WERI-Rb-1 (cell line): ENCODE data around the gene DPY30.

ENCODE experiments used
- DNase-seq: peaks from one replicate; pipeline ENCODE4 v3.0.0-alpha.2; 2020
- H3K27ac ChIP-seq: fragments of 250-450 bp; sonication (Bioruptor Pico); 2 replicates; pipeline ENCODE4 v1.5.1; 2020; ENCODE audit warnings: mild to moderate bottlenecking, moderate library complexity
- H3K27me3 ChIP-seq: fragments of 250-450 bp; sonication (Bioruptor Pico); 2 replicates; pipeline ENCODE4 v1.5.1; 2021; ENCODE audit warnings: mild to moderate bottlenecking, low read depth, moderate library complexity; ENCODE audit not compliant: insufficient read depth, severe bottlenecking
- H3K36me3 ChIP-seq: fragments of 250-450 bp; sonication (Bioruptor Pico); 2 replicates; pipeline ENCODE4 v1.5.1; 2020; ENCODE audit warnings: mild to moderate bottlenecking, moderate library complexity
- H3K4me3 ChIP-seq: 2 replicates; pipeline ENCODE4 v1.5.1; 2011; ENCODE audit warnings: low read depth, mild to moderate bottlenecking, control low read depth, low read length
- H3K9me3 ChIP-seq: fragments of 250-450 bp; sonication (Bioruptor Pico); 2 replicates; pipeline ENCODE4 v1.5.1; 2021; ENCODE audit warnings: mild to moderate bottlenecking, moderate library complexity; ENCODE audit not compliant: severe bottlenecking
- TF ChIP-seq, protein P1 (sequence below): IDR thresholded peaks from 2 replicates; pipeline ENCODE4 v1.5.1; 2011; ENCODE audit warnings: low read depth, mild to moderate bottlenecking, control low read depth, inconsistent platforms, low read length

DPY30 gene

DNA sequence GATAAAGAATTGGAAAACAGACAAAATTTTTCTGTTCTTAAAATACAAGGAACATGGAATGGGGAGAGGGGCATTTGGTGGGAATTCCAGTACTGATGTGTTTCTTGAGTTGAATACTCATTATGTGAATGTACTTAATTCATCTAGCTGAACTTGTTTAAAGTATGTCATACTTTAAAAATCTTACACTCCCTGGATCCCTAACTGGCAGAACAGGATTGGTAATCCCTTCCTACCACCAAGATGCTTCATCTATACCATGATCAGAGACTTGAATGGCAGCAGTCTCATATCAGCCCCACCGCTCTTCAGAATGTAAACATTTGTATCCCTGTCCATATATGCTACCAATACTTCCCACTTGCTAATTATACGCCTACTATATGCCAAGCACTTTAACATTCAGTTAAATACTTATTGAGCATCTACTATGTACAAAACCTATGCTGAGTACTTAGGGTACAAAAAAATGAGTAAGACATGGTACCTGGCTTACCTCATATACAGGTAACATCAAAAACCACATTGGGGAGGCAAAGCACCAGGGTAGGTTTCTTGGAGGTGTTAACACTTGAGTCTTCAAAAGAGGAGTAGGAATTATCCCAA, 34.1 kb downstream of the DPY30 start:
- no peak for DNase-seq
- Histone ChIP-seq H3K4me3 (no peak overlapping the region), H3K36me3 (peaks cover 5% of the 10 kb centered on the region; the same call in 1 of the 2 replicates), H3K27me3 (no peaks in the 10 kb centered on the region), H3K27ac (no peak overlapping the region), H3K9me3 (no peaks in the 10 kb centered on the region)
- TF ChIP-seq, protein P1, sequence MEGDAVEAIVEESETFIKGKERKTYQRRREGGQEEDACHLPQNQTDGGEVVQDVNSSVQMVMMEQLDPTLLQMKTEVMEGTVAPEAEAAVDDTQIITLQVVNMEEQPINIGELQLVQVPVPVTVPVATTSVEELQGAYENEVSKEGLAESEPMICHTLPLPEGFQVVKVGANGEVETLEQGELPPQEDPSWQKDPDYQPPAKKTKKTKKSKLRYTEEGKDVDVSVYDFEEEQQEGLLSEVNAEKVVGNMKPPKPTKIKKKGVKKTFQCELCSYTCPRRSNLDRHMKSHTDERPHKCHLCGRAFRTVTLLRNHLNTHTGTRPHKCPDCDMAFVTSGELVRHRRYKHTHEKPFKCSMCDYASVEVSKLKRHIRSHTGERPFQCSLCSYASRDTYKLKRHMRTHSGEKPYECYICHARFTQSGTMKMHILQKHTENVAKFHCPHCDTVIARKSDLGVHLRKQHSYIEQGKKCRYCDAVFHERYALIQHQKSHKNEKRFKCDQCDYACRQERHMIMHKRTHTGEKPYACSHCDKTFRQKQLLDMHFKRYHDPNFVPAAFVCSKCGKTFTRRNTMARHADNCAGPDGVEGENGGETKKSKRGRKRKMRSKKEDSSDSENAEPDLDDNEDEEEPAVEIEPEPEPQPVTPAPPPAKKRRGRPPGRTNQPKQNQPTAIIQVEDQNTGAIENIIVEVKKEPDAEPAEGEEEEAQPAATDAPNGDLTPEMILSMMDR: no peak

DNA sequence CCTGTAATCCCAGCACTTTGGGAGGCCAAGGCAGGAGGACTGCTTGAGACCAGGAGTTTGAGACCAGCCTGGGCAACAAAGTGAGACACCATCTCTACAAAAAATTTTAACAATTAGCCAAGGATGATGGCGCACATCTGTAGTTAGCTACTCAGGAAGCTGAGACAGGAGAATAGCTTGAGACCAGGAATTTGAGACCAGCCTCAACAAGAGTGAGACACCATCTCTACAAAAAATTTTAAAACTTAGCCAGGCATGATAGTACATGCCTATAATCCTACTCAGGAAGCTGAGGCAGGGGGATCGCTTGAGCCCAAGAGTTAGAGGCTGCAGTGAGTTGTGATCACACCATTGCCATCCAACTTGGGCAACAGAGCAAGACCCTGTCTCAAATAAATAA, 35.8 kb downstream of the DPY30 start:
- Histone ChIP-seq H3K36me3 (peaks cover 5% of the 10 kb centered on the region; the same call in 1 of the 2 replicates), H3K9me3 (no peaks in the 10 kb centered on the region), H3K27me3 (no peaks in the 10 kb centered on the region), H3K27ac (no peak overlapping the region), H3K4me3 (no peak overlapping the region)
- TF ChIP-seq, protein P1: no peak
- DNase-seq: no peak

DNA sequence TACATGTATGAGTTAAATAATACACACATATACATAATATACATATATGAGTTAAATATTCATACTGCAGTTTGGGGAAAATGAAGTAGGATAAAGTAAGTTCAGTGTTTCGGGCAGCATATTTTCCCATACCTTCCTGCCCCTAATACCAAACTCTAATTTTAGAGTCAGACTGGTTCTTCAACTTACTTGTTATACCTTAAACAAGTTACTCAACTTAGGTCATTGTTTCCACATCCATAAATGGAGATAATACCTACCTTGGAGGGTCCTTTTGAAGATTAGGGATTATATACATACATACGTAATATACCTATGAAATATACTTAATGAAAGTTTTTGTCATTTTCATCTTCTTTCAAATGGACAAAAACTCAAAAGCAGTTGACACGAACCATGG, 37.2 kb downstream of the DPY30 start:
- H3K9me3 ChIP-seq: no peaks in the 10 kb centered on the region
- H3K27ac ChIP-seq: no peak overlapping the region
- peaks cover 5% of the 10 kb centered on the region; the same call in 1 of the 2 replicates for H3K36me3 ChIP-seq
- TF ChIP-seq, protein P1: no peak
- H3K27me3 ChIP-seq: no peaks in the 10 kb centered on the region
- no peak for DNase-seq
- no peak overlapping the region for H3K4me3 ChIP-seq

DNA sequence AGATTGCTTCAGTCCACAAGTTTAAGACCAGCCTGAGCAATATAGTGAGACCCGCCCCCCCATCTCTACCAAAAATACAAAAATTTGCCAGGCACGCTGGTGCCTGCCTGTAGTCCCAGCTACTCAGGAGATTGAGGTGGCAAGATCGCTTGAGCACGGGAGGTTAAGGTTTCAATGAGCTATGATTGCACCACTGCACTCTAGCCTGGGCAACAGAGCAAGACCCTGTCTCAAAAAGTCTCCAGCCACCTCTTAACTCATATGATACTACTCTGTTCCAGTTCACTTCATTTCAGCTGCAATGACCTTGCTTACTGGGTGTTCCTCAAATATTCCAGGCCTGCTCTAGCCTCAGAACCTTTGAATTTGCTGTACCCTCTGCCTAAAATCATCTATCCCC, 40.2 kb downstream of the DPY30 start:
- Histone ChIP-seq H3K4me3 (no peak overlapping the region), H3K36me3 (no peaks in the 10 kb centered on the region), H3K27ac (no peak overlapping the region), H3K27me3 (no peaks in the 10 kb centered on the region), H3K9me3 (no peaks in the 10 kb centered on the region)
- DNase-seq: no peak
- TF ChIP-seq, protein P1: no peak

DNA sequence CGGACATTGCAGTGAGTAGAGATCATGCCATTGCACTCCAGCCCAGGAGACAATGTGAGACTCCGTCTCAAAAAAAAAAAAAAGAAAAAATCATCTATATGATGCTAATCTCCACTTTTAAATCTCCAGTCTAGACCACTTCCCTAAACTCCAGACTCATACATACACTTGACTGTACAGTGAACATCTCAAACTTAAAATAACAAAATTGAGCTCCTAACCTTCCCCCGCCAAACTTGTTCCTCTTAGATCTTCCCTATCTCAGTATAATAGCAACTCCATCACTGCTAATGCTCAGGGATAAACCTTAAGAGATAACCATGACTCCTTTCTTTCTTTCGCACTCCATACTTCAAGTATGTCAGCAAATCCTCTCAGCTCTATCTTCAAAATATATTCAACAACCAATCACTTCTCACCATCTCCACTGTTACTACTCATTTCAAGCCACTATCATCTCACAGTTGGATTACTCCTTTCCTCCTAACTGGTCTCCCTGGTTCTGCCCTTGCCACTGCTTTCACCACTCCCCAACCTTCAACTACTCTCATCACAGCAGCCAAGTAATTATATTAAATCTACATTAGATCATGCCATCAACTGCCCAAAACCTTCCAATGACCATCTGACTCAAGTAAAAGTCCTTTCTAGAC, 40.7 kb downstream of the DPY30 start:
- H3K27ac ChIP-seq: no peak overlapping the region
- DNase-seq: no peak
- H3K4me3 ChIP-seq: no peak overlapping the region
- H3K27me3 ChIP-seq: no peaks in the 10 kb centered on the region
- H3K9me3 ChIP-seq: no peaks in the 10 kb centered on the region
- no peaks in the 10 kb centered on the region for H3K36me3 ChIP-seq
- TF ChIP-seq, protein P1: no peak
